Natural killer cell treated with Interleukin-12 subunit alpha and Interleukin-12 subunit beta and Interleukin-15 and Interleukin-18, amount 100 ng/mL, for 72 hours (primary cell): ENCODE measurements around the gene MEIS2. TPM values are rescaled to one million over a fixed set of nuclear protein-coding genes. Genes with fewer than 3 reads are reported as not detected.

Experiments
- ATAC-seq, 2 donors: fragments of 150-1000 bp; cut with Tn5 transposase in 1 of 2; sonication (Bioruptor Pico), chemical (Tn5 transposase) in 1 of 2; 2 replicates each; pipeline ENCODE4 v1.10.0; 2021
- DNase-seq: peaks from one replicate; pipeline ENCODE4 v3.0.0; 2022; ENCODE audit warnings: low spot score
- H3K27ac Mint-ChIP-seq, 2 donors: 1 replicate in 1 of 2; 2 replicates in 1 of 2; pipeline ENCODE4 v1.8.0; 2022; ENCODE audit warnings: mixed read lengths in 2 of 2, mild to moderate bottlenecking in 1 of 2, moderate library complexity in 1 of 2
- H3K27me3 Mint-ChIP-seq, 2 donors: 1 replicate in 1 of 2; 2 replicates in 1 of 2; pipeline ENCODE4 v1.8.0; 2022; ENCODE audit warnings: mixed read lengths in 2 of 2
- H3K36me3 Mint-ChIP-seq: one replicate; pipeline ENCODE4 v1.8.0; 2022; ENCODE audit warnings: mixed read lengths
- H3K4me1 Mint-ChIP-seq, 2 donors: 1 replicate in 1 of 2; 2 replicates in 1 of 2; pipeline ENCODE4 v1.8.0; 2022; ENCODE audit warnings: low read depth in 2 of 2, mixed read lengths in 2 of 2, mild to moderate bottlenecking in 1 of 2
- H3K4me3 Mint-ChIP-seq: one replicate; pipeline ENCODE4 v1.8.0; 2022; ENCODE audit warnings: mixed read lengths
- H3K9me3 Mint-ChIP-seq: 2 replicates; pipeline ENCODE4 v1.8.0; 2022; ENCODE audit warnings: mixed read lengths
- total RNA-seq, 2 donors: library from RNA; stranded (reverse); gene quantifications; one replicate each; pipeline ENCODE4 v1.2.3, GENCODE V29; 2022

Gene MEIS2
- total RNA-seq, 2 donors from 2014 or later: 0.26 TPM; not detected in 1

- Mint-ChIP-seq H3K27me3 (peaks cover 0 to 8% of the 10 kb centered on the region in 2 donors), H3K4me3 (no peak overlapping the region), H3K9me3 (peaks cover 8% of the 10 kb centered on the region), H3K27ac (no peak overlapping the region), H3K36me3 (no peaks in the 10 kb centered on the region), H3K4me1 (no peaks in the 10 kb centered on the region)
- ATAC-seq (no peak), DNase-seq (no peak)
These were observed 255.8 kb downstream of the MEIS2 start for GRCh38 chr15:36844534-36844998.

- H3K36me3 Mint-ChIP-seq: no peaks in the 10 kb centered on the region
- no peak overlapping the region for H3K4me3 Mint-ChIP-seq
- DNase-seq (no peak), ATAC-seq (no peak)
- H3K4me1 Mint-ChIP-seq: no peaks in the 10 kb centered on the region
- H3K27ac Mint-ChIP-seq: no peak overlapping the region
- H3K27me3 Mint-ChIP-seq: peaks cover 0 to 8% of the 10 kb centered on the region in 2 donors
- H3K9me3 Mint-ChIP-seq: peaks cover 8% of the 10 kb centered on the region
These were observed 256.5 kb downstream of the MEIS2 start for GRCh38 chr15:36843822-36844221.

GRCh38 chr15:36841193-36841592 is 259.2 kb downstream of the MEIS2 start:
- no peaks in the 10 kb centered on the region for H3K36me3 Mint-ChIP-seq
- H3K27ac Mint-ChIP-seq: no peak overlapping the region
- ATAC-seq: no peak
- H3K4me3 Mint-ChIP-seq: no peak overlapping the region
- no peak for DNase-seq
- H3K4me1 Mint-ChIP-seq: no peaks in the 10 kb centered on the region
- peaks cover 18% of the 10 kb centered on the region for H3K9me3 Mint-ChIP-seq
- H3K27me3 Mint-ChIP-seq: peaks cover 0 to 18% of the 10 kb centered on the region in 2 donors
